ENCODE data around the gene WDFY3. TPM values are rescaled to one million over a fixed set of nuclear protein-coding genes. Genes with fewer than 3 reads are reported as not detected.

WDFY3 gene
- polyA plus RNA-seq, 4 donors = 3.0 to 33.3 (median 6.4) TPM

DNA sequence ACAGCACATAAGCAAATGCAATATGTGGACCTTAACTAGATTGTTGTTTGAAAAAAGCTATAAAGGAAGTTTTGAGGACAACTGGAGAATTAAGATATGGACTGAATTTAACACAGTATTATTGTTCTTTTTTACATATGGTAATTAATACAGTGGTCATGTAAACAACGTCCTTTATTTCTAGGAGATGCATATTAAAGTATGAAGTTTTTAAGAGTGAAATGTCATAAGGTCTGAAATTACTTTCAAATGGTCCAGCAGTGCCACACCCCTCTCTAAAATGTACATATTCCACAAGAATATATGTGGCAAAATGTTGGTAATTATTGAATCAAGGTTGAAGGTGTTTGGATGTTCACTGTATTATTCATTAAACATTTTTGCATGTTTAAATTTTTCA, 40.9 kb downstream of the WDFY3 start:
- Histone ChIP-seq H3K36me3 (ENCODE audit: control insufficient read depth in 3 of 3, insufficient read depth in 2 of 3, low read depth in 1 of 3, low read length in 3 of 3) (peaks cover 0 to 17% (median 3%) of the 10 kb centered on the region in 3 donors), H3K27ac (ENCODE audit: low read depth in 1 of 3, low read length in 2 of 3) (no peak overlapping the region), H3K27me3 (ENCODE audit: control insufficient read depth in 3 of 3, insufficient read depth in 3 of 3, low read length in 3 of 3) (no peaks in the 10 kb centered on the region), H3K4me1 (ENCODE audit: control insufficient read depth in 3 of 3, insufficient read depth in 2 of 3, low read depth in 1 of 3, low read length in 2 of 3) (no peaks in the 10 kb centered on the region), H3K4me3 (ENCODE audit: low read depth in 1 of 3, low read length in 3 of 3) (no peak overlapping the region), H3K9me3 (ENCODE audit: control insufficient read depth in 2 of 2, insufficient read depth in 1 of 2, low read depth in 1 of 2, low read length in 1 of 2) (no peaks in the 10 kb centered on the region)
- WGBS, 3 donors = 74 to 81% (median 79%) methylated on average over 1 of the region's 1 CpG
- FAIRE-seq (no peak), DNase-seq (no peak)

DNA sequence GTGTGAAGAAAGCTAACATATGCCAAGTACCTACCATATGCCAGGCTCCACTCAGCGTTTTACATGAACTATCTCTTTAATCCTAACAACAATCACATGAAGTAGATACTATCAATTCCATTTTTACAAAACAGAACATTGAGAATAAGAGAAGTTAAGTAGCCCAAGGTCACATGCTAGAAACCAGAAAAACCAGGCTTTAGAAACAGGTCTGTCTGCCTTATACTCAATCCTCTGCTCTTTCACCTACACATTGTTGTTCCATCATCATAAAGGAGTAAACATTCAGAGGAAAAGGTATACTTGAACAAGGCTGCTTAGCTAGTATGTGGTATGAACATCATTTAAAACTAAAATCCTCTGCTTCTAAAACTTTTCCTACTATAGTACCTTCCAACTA, 42.1 kb downstream of the WDFY3 start:
- H3K9me3 ChIP-seq (ENCODE audit: control insufficient read depth in 2 of 2, insufficient read depth in 1 of 2, low read depth in 1 of 2, low read length in 1 of 2) = no peaks in the 10 kb centered on the region
- H3K36me3 ChIP-seq (ENCODE audit: control insufficient read depth in 3 of 3, insufficient read depth in 2 of 3, low read depth in 1 of 3, low read length in 3 of 3) = peaks cover 0 to 12% (median 3%) of the 10 kb centered on the region in 3 donors
- WGBS, 3 donors = 64 to 79% (median 68%) methylated on average over 1 of the region's 1 CpG
- no peak overlapping the region for H3K4me3 ChIP-seq (ENCODE audit: low read depth in 1 of 3, low read length in 3 of 3)
- DNase-seq (no peak), FAIRE-seq (no peak)
- H3K4me1 ChIP-seq (ENCODE audit: control insufficient read depth in 3 of 3, insufficient read depth in 2 of 3, low read depth in 1 of 3, low read length in 2 of 3) = no peaks in the 10 kb centered on the region
- no peaks in the 10 kb centered on the region for H3K27me3 ChIP-seq (ENCODE audit: control insufficient read depth in 3 of 3, insufficient read depth in 3 of 3, low read length in 3 of 3)
- no peak overlapping the region for H3K27ac ChIP-seq (ENCODE audit: low read depth in 1 of 3, low read length in 2 of 3)

DNA sequence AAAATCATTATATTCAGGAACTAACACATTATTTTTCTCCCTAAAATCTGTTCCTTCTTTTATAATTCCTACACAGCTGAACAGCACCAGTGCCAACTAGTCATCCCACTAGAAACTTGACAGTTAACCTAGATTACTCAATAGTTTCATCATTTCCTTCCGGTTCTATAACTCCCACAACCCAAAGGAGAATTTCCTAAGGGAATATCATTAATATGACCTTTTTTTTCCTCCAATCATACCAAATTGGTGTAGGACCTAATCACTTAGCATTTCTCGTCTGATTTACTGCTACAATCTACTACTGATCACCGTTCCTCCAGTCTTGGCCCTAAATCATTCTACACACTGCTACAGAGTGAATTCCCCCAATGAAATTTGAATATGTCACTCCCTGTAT, 45.9 kb downstream of the WDFY3 start:
- Histone ChIP-seq H3K27me3 (ENCODE audit: control insufficient read depth in 3 of 3, insufficient read depth in 3 of 3, low read length in 3 of 3) (no peaks in the 10 kb centered on the region), H3K9me3 (ENCODE audit: control insufficient read depth in 2 of 2, insufficient read depth in 1 of 2, low read depth in 1 of 2, low read length in 1 of 2) (no peaks in the 10 kb centered on the region), H3K4me3 (ENCODE audit: low read depth in 1 of 3, low read length in 3 of 3) (no peak overlapping the region), H3K4me1 (ENCODE audit: control insufficient read depth in 3 of 3, insufficient read depth in 2 of 3, low read depth in 1 of 3, low read length in 2 of 3) (no peaks in the 10 kb centered on the region), H3K27ac (ENCODE audit: low read depth in 1 of 3, low read length in 2 of 3) (no peak overlapping the region), H3K36me3 (ENCODE audit: control insufficient read depth in 3 of 3, insufficient read depth in 2 of 3, low read depth in 1 of 3, low read length in 3 of 3) (peaks cover 0 to 2% (median 0%) of the 10 kb centered on the region in 3 donors)
- DNase-seq (no peak), FAIRE-seq (no peak)
- 77 to 95% (median 88%) methylated on average over 3 of the region's 3 CpGs for WGBS, 3 donors

DNA sequence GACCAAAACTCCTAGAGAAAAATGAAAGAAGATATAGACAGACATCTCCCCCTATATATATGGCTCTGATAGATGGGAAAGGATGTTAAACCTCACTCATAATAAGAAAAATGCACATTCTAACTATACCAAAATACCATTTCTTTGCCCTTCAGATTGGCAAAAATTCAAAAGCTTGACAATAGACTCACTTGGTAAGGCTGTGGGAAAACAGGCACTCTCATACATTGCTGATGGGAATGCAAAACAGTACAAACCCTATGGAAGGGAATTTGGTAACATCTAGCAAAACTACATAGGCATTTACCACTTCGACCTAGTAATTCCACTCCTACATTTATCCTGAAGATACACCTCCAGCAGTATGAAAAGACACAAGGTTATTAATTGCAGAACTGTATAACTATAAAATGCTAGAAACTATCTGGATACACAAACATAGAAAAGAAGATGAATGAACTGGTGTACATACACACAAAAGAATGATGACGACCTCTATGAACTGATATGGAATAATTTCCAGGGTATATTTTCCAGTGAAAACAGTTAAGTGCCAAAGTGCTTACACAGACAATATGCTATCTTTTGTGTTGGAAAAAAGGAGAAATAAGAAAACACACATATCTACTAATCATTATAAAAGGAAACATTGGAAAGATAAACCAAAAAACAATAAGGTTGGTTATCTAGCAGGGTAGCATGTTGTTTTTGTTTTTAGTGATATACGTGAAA, 48.5 kb downstream of the WDFY3 start:
- H3K36me3 ChIP-seq (ENCODE audit: control insufficient read depth in 3 of 3, insufficient read depth in 2 of 3, low read depth in 1 of 3, low read length in 3 of 3) = peaks cover 0 to 5% (median 0%) of the 10 kb centered on the region in 3 donors
- FAIRE-seq (no peak), DNase-seq (no peak)
- no peaks in the 10 kb centered on the region for H3K9me3 ChIP-seq (ENCODE audit: control insufficient read depth in 2 of 2, insufficient read depth in 1 of 2, low read depth in 1 of 2, low read length in 1 of 2)
- WGBS, 3 donors = 86 to 97% (median 88%) methylated on average over 3 of the region's 3 CpGs
- H3K27ac ChIP-seq (ENCODE audit: low read depth in 1 of 3, low read length in 2 of 3) = no peak overlapping the region
- no peaks in the 10 kb centered on the region for H3K4me1 ChIP-seq (ENCODE audit: control insufficient read depth in 3 of 3, insufficient read depth in 2 of 3, low read depth in 1 of 3, low read length in 2 of 3)
- no peaks in the 10 kb centered on the region for H3K27me3 ChIP-seq (ENCODE audit: control insufficient read depth in 3 of 3, insufficient read depth in 3 of 3, low read length in 3 of 3)
- no peak overlapping the region for H3K4me3 ChIP-seq (ENCODE audit: low read depth in 1 of 3, low read length in 3 of 3)

DNA sequence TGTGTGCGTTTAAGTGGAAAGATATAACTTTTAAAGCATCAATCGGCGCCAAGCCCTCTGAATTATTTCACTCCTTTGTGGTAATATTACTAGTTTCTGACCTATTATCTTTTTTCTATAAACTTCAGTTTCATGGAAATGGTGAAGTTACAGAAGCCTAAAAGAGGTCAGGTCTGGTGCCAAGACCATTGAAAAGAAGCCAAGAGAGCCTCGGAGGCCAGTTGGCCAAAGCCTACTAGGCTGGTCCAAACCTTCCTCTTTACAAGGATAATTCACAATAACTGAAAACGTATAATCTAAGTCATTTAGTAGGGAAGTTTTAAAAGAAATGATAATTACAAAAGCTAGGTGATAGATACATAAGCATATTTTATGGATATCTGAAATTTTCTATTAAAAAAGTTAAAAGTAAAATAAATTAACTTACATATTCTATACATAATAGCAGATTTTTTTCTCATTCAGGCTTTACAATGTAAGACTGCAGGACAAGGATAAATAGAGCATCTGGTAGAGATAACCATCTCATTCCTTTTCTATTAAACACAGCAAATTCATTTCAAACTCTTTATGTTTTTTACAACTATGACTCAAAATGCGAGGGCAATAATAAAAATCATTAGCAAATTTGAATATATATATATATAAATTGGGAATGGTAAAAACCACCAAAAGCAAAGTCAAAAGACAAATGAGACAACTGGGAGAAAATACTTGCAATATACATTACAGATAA, 49.2 kb downstream of the WDFY3 start:
- no peak overlapping the region for H3K4me3 ChIP-seq (ENCODE audit: low read depth in 1 of 3, low read length in 3 of 3)
- FAIRE-seq = no peak
- H3K27me3 ChIP-seq (ENCODE audit: control insufficient read depth in 3 of 3, insufficient read depth in 3 of 3, low read length in 3 of 3) = no peaks in the 10 kb centered on the region
- DNase-seq = no peak
- 85 to 92% (median 90%) methylated on average over 6 of the region's 6 CpGs for WGBS, 3 donors
- H3K4me1 ChIP-seq (ENCODE audit: control insufficient read depth in 3 of 3, insufficient read depth in 2 of 3, low read depth in 1 of 3, low read length in 2 of 3) = no peaks in the 10 kb centered on the region
- no peak overlapping the region for H3K27ac ChIP-seq (ENCODE audit: low read depth in 1 of 3, low read length in 2 of 3)
- H3K9me3 ChIP-seq (ENCODE audit: control insufficient read depth in 2 of 2, insufficient read depth in 1 of 2, low read depth in 1 of 2, low read length in 1 of 2) = no peaks in the 10 kb centered on the region
- peaks cover 0 to 5% (median 0%) of the 10 kb centered on the region in 3 donors for H3K36me3 ChIP-seq (ENCODE audit: control insufficient read depth in 3 of 3, insufficient read depth in 2 of 3, low read depth in 1 of 3, low read length in 3 of 3)

DNA sequence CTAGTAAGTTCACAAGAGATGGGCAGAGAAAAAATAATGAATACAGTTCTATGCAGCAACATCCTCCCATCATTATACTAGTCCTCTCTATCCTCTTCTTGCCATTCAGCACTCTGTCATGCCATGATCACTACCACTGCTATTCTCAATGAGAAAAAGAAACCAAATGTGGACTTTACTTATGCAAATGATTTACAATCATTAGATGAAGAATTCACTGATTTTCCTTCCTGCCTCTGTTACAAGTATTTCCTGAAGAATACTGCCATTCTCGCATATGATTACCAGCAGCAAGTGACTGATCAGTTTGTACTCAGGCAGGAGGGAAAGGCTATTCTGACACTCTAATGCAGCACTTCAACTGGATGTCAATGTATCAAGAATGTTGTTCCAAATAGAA, 50.3 kb downstream of the WDFY3 start:
- no peak for FAIRE-seq
- H3K27ac ChIP-seq (ENCODE audit: low read depth in 1 of 3, low read length in 2 of 3) = no peak overlapping the region
- no peak overlapping the region for H3K4me3 ChIP-seq (ENCODE audit: low read depth in 1 of 3, low read length in 3 of 3)
- H3K4me1 ChIP-seq (ENCODE audit: control insufficient read depth in 3 of 3, insufficient read depth in 2 of 3, low read depth in 1 of 3, low read length in 2 of 3) = no peaks in the 10 kb centered on the region
- no peaks in the 10 kb centered on the region for H3K27me3 ChIP-seq (ENCODE audit: control insufficient read depth in 3 of 3, insufficient read depth in 3 of 3, low read length in 3 of 3)
- H3K36me3 ChIP-seq (ENCODE audit: control insufficient read depth in 3 of 3, insufficient read depth in 2 of 3, low read depth in 1 of 3, low read length in 3 of 3) = peaks cover 0 to 5% (median 0%) of the 10 kb centered on the region in 3 donors
- DNase-seq = no peak
- H3K9me3 ChIP-seq (ENCODE audit: control insufficient read depth in 2 of 2, insufficient read depth in 1 of 2, low read depth in 1 of 2, low read length in 1 of 2) = no peaks in the 10 kb centered on the region
- 67 to 74% (median 69%) methylated on average over 1 of the region's 1 CpG for WGBS, 3 donors

DNA sequence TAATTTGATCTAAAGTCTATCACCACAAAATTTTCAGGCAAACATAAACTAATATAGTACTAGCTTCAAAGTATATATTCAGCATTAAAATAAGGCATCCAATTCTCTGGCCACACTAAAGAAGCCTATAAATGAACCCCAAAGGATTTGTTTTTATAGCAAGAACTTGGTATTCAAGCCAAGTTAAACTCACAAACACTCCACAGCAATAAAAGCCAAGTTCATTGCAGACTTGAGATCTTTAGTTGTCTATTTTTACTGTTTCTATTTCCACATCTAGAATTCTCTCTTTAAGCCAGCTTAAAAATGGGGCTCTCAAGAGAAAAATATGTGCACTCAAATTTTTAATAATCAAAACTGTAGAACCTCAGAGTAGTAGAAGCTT, 51.1 kb downstream of the WDFY3 start:
- no peaks in the 10 kb centered on the region for H3K9me3 ChIP-seq (ENCODE audit: control insufficient read depth in 2 of 2, insufficient read depth in 1 of 2, low read depth in 1 of 2, low read length in 1 of 2)
- H3K27me3 ChIP-seq (ENCODE audit: control insufficient read depth in 3 of 3, insufficient read depth in 3 of 3, low read length in 3 of 3) = no peaks in the 10 kb centered on the region
- no peaks in the 10 kb centered on the region for H3K4me1 ChIP-seq (ENCODE audit: control insufficient read depth in 3 of 3, insufficient read depth in 2 of 3, low read depth in 1 of 3, low read length in 2 of 3)
- DNase-seq = no peak
- FAIRE-seq = no peak
- H3K4me3 ChIP-seq (ENCODE audit: low read depth in 1 of 3, low read length in 3 of 3) = no peak overlapping the region
- H3K36me3 ChIP-seq (ENCODE audit: control insufficient read depth in 3 of 3, insufficient read depth in 2 of 3, low read depth in 1 of 3, low read length in 3 of 3) = peaks cover 0 to 5% (median 0%) of the 10 kb centered on the region in 3 donors
- H3K27ac ChIP-seq (ENCODE audit: low read depth in 1 of 3, low read length in 2 of 3) = no peak overlapping the region

DNA sequence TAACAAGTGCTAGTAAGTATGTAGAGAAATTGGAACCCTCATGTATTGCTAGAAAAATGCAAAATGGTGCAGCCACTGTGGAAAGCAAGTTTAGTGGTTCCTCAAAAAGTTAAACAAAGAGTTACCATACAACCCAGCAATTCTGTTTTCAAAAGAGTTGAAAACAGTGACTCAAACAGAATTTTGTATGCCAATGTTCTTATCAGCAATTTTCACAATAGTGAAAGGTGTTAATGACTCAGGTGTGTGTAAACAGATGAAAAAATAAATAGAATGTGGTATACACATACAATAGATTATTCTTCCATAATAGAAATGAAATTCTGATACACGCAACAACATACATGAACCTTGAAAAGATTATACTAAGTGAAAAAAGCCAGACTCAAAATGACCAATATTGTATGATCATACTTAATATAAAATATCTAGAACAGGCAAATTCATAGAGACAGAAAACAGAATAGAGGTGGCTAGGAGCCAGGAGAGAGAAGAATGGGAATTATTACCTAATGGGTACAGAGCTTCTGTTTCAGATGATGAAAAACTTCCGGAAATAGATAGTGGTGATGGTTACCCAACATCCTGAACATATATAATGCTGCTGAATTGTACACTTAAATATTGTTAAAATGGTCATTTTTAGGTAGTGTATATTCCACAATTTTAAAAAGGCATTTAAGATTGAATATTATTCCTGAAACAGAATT, 51.6 kb downstream of the WDFY3 start:
- no peaks in the 10 kb centered on the region for H3K27me3 ChIP-seq (ENCODE audit: control insufficient read depth in 3 of 3, insufficient read depth in 3 of 3, low read length in 3 of 3)
- FAIRE-seq (no peak), DNase-seq (no peak)
- H3K4me1 ChIP-seq (ENCODE audit: control insufficient read depth in 3 of 3, insufficient read depth in 2 of 3, low read depth in 1 of 3, low read length in 2 of 3) = no peaks in the 10 kb centered on the region
- 85 to 94% (median 89%) methylated on average over 2 of the region's 2 CpGs for WGBS, 3 donors
- H3K4me3 ChIP-seq (ENCODE audit: low read depth in 1 of 3, low read length in 3 of 3) = no peak overlapping the region
- H3K27ac ChIP-seq (ENCODE audit: low read depth in 1 of 3, low read length in 2 of 3) = no peak overlapping the region
- H3K9me3 ChIP-seq (ENCODE audit: control insufficient read depth in 2 of 2, insufficient read depth in 1 of 2, low read depth in 1 of 2, low read length in 1 of 2) = no peaks in the 10 kb centered on the region
- H3K36me3 ChIP-seq (ENCODE audit: control insufficient read depth in 3 of 3, insufficient read depth in 2 of 3, low read depth in 1 of 3, low read length in 3 of 3) = peaks cover 0 to 5% (median 0%) of the 10 kb centered on the region in 3 donors
